Suprapubic skin (tissue), 3 donors: Measurements from ENCODE around the gene BCKDHA.

Experiments
- CTCF ChIP-seq, 2 donors: fragments of 200-600 bp in 1 of 2; fragments of 450-650 bp in 1 of 2; sonication (generic) in 1 of 2; IDR thresholded peaks; one replicate each; pipeline ENCODE4 v1.5.1; 2016 to 2019; ENCODE audit warnings: antibody characterized with exemption in 2 of 2, mild to moderate bottlenecking in 1 of 2, moderate library complexity in 1 of 2
- POLR2A ChIP-seq, 2 donors: fragments of 450-650 bp; IDR thresholded peaks; one replicate each; pipeline ENCODE4 v1.6.1; 2017; ENCODE audit warnings: antibody characterized with exemption in 2 of 2, mild to moderate bottlenecking in 2 of 2, moderate library complexity in 2 of 2

- no peak for TF ChIP-seq POLR2A (IDR thresholded peaks at IDR 0.05)
- TF ChIP-seq CTCF (IDR thresholded peaks at IDR 0.05): no peak
Observed at GRCh38 chr19:41398050-41398418, 416 bp downstream of the BCKDHA start.
